OCI-LY3 (cell line): Measurements from ENCODE around the gene ETNK2.

Experiments used
- H2AFZ ChIP-seq: fragments of 200-600, 300-600 bp; shearing (Covaris generic); 2 replicates; pipeline ENCODE4 v1.6.0; 2014; ENCODE audit warnings: antibody characterized with exemption, low read depth, low read length
- H3K27ac ChIP-seq: fragments of 200-600, 300-600 bp; sonication (generic); 2 replicates; pipeline ENCODE4 v1.5.1; 2014; ENCODE audit warnings: mild to moderate bottlenecking, low read length, moderate library complexity, mixed read lengths
- H3K27me3 ChIP-seq: fragments of 200-600, 300-600 bp; sonication (generic); 2 replicates; pipeline ENCODE4 v1.6.1; 2014; ENCODE audit warnings: low read depth, low read length, mixed read lengths
- H3K36me3 ChIP-seq: fragments of 200-600, 300-600 bp; sonication (generic); replicated peaks from 2 replicates; pipeline ENCODE3; 2014; ENCODE audit warnings: low read depth, low read length, mixed read lengths
- H3K4me1 ChIP-seq: fragments of 300-600, 200-600 bp; sonication (generic); 2 replicates; pipeline ENCODE4 v1.6.1; 2014; ENCODE audit warnings: low read length, mixed read lengths
- H3K4me2 ChIP-seq: fragments of 200-600, 300-600 bp; sonication (generic); 2 replicates; pipeline ENCODE4 v1.6.1; 2014; ENCODE audit warnings: low read length, mixed read lengths
- H3K4me3 ChIP-seq: fragments of 300-600, 200-600 bp; sonication (generic); 2 replicates; pipeline ENCODE4 v1.5.1; 2014; ENCODE audit warnings: antibody characterized with exemption, mild to moderate bottlenecking, low read length, moderate library complexity
- H3K79me2 ChIP-seq: fragments of 300-600, 200-600 bp; shearing (Covaris generic); 2 replicates; pipeline ENCODE4 v1.6.1; 2014; ENCODE audit warnings: mild to moderate bottlenecking, low read length, mixed read lengths
- H3K9ac ChIP-seq: fragments of 300-600, 200-600 bp; shearing (Covaris generic); 2 replicates; pipeline ENCODE4 v1.6.0; 2014; ENCODE audit warnings: mild to moderate bottlenecking, low read length, moderate library complexity
- H3K9me3 ChIP-seq: fragments of 200-600, 300-600 bp; shearing (Covaris generic); 2 replicates; pipeline ENCODE4 v1.6.1; 2014; ENCODE audit warnings: low read length, mixed read lengths; ENCODE audit not compliant: insufficient read depth
- H4K20me1 ChIP-seq: fragments of 200-600, 300-600 bp; sonication (generic); 2 replicates; pipeline ENCODE4 v1.6.1; 2016; ENCODE audit warnings: low read length, mixed read lengths; ENCODE audit not compliant: insufficient read depth
- EZH2phosphoT487 ChIP-seq: fragments of 200-600 bp; shearing (Covaris generic); IDR thresholded peaks from 2 replicates; pipeline ENCODE4 v1.6.1; 2018; ENCODE audit warnings: antibody characterized with exemption, mixed run types, low read depth
- TF ChIP-seq, protein P1 (sequence below): fragments of 200-600, 300-600 bp; sonication (generic); IDR thresholded peaks from 2 replicates; pipeline ENCODE4 v1.5.1; 2014; ENCODE audit warnings: antibody characterized with exemption, low read length, low read depth

Gene ETNK2

DNA sequence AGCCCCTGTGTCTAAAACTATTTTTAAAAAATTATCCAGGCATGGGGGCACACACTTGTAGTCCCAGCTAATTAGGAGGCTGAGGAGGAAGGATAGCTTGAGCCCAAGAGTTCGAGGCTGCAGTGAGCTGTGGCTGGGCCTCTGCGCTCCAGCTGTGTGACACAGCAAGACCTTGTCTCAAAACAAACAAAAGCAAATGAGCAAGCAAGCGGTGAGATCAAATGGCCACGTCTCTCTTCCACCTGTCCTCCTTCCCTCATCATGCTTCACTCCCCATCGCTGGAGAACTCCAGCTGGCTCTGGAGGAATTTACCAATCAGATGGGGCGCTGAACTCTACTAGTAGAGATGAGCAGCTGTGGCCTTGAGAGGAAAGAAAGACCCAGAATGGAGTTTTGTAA is 28.3 kb upstream of the ETNK2 start:
- Histone ChIP-seq H3K4me3 (no peak overlapping the region), H3K27ac (no peak overlapping the region), H4K20me1 (no peaks in the 10 kb centered on the region), H2AFZ (no peak overlapping the region), H3K9ac (no peak overlapping the region), H3K79me2 (no peaks in the 10 kb centered on the region), H3K4me1 (no peaks in the 10 kb centered on the region), H3K36me3 (no peaks in the 10 kb centered on the region), H3K9me3 (no peaks in the 10 kb centered on the region), H3K27me3 (peaks cover 31% of the 10 kb centered on the region), H3K4me2 (no peak overlapping the region)
- no peak for TF ChIP-seq EZH2phosphoT487
- TF ChIP-seq, protein P1, sequence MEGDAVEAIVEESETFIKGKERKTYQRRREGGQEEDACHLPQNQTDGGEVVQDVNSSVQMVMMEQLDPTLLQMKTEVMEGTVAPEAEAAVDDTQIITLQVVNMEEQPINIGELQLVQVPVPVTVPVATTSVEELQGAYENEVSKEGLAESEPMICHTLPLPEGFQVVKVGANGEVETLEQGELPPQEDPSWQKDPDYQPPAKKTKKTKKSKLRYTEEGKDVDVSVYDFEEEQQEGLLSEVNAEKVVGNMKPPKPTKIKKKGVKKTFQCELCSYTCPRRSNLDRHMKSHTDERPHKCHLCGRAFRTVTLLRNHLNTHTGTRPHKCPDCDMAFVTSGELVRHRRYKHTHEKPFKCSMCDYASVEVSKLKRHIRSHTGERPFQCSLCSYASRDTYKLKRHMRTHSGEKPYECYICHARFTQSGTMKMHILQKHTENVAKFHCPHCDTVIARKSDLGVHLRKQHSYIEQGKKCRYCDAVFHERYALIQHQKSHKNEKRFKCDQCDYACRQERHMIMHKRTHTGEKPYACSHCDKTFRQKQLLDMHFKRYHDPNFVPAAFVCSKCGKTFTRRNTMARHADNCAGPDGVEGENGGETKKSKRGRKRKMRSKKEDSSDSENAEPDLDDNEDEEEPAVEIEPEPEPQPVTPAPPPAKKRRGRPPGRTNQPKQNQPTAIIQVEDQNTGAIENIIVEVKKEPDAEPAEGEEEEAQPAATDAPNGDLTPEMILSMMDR, result no peak

DNA sequence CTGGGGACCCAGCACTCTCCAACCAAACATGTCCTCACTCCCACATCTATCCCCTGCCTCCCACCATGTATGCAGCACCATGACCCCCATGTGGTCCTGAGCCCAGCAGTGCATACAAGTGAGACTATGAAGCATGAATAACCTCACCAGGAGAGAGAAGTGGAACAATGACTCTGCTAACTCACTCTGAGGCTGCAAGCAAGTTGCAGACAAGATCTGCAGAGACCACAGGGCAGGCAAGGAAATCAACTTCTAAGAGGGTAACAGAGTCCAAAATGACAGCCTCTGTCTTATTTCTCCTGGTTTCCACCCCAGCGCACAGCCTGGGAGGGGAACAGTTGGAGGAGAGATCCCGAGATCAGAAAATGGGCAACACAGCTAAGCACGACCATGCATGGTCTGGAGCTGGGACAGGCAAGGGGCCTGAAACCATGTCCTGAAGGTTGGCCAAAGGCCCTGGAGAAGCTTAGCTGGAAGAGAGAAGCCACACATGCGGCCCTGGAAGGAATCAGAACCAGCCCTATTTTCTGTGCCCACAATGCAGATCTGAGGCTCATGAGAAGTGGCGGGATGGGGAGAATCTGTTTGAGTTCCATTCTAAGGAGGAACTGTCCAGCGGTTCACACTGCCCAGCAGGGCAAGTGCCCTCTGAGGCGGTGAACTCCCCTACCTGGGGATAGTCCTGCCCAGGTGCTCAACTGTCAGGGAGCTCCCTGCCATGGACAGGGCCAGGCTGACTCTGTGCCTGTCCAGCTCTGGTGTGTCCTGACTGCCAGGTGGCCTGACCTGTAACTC is 26.8 kb upstream of the ETNK2 start:
- H3K27ac ChIP-seq, result no peak overlapping the region
- peaks cover 37% of the 10 kb centered on the region for H3K27me3 ChIP-seq
- H3K36me3 ChIP-seq, result no peaks in the 10 kb centered on the region
- no peaks in the 10 kb centered on the region for H3K79me2 ChIP-seq
- H3K4me1 ChIP-seq, result no peaks in the 10 kb centered on the region
- H3K4me3 ChIP-seq, result no peak overlapping the region
- H2AFZ ChIP-seq, result no peak overlapping the region
- H4K20me1 ChIP-seq, result no peaks in the 10 kb centered on the region
- no peak for TF ChIP-seq EZH2phosphoT487
- TF ChIP-seq, protein P1, result no peak
- H3K9ac ChIP-seq, result no peak overlapping the region
- H3K9me3 ChIP-seq, result no peaks in the 10 kb centered on the region
- H3K4me2 ChIP-seq, result no peak overlapping the region

DNA sequence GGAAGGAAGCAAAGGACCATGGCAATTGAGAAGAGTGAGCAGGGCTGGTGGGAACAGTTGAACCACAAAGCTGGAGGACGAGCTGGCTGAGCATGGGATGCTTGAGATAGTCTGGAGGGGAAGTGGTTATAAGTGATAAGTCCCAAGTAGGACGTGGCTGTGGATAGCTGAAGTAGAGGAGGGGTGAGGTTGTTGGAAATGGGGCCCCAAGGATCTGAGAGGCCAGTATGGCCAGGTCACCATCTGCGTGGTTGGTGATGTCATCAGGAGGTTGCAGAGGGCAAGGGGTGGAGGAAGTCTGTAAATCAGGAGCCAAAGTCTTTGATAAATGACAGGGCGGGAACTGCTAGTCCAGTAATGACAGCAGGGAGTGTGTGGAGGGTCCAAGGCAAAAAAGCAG is 25.3 kb upstream of the ETNK2 start:
- Histone ChIP-seq H3K36me3 (no peaks in the 10 kb centered on the region), H3K4me1 (no peaks in the 10 kb centered on the region), H3K9ac (no peak overlapping the region), H3K79me2 (no peaks in the 10 kb centered on the region), H3K4me2 (no peak overlapping the region), H3K4me3 (no peak overlapping the region), H4K20me1 (no peaks in the 10 kb centered on the region), H2AFZ (no peak overlapping the region), H3K27ac (no peak overlapping the region), H3K9me3 (no peaks in the 10 kb centered on the region), H3K27me3 (peaks cover 45% of the 10 kb centered on the region)
- TF ChIP-seq, protein P1, result no peak
- TF ChIP-seq EZH2phosphoT487, result no peak

DNA sequence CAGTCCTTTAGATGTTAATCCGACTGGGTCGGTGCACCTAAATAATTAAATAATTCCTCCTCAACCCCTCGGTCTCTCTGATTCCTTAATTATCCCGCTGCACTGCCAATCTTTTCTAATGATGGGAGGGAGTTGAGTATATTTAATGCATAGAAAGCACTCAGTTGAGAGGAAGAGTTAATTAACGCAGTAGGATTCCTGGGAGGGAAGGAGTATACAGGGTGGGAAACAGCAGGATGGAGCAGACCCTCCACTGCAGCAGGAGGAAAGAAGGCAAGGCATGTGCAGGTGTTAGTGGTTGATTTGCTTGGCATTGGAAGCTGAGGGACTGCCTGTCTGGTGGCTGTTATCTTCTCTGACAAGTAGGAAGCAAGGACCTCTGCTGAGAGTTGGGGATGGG is 24.2 kb upstream of the ETNK2 start:
- Histone ChIP-seq H3K36me3 (no peaks in the 10 kb centered on the region), H3K79me2 (no peaks in the 10 kb centered on the region), H3K9me3 (0 out of 2 replicates have a peak, but pooled peaks cover 5% of the 10 kb centered on the region), H3K4me1 (no peaks in the 10 kb centered on the region), H4K20me1 (no peaks in the 10 kb centered on the region), H3K9ac (no peak overlapping the region), H3K4me3 (no peak overlapping the region), H3K4me2 (no peak overlapping the region), H2AFZ (no peak overlapping the region), H3K27ac (no peak overlapping the region), H3K27me3 (peaks cover 47% of the 10 kb centered on the region)
- TF ChIP-seq, protein P1, result no peak
- no peak for TF ChIP-seq EZH2phosphoT487
